ENCODE measurements around the gene SPAG16. TPM values are rescaled to one million over a fixed set of nuclear protein-coding genes. Genes with fewer than 3 reads are reported as not detected.
A peak's percentile ranks its signal among the peaks of the same experiment; 100 is the strongest.
"Not testable (repeated sequence)": the region's sequence is repeated elsewhere in the genome, so short reads cannot be mapped to it uniquely, and the experiment has no call there.

The SPAG16 gene
- total RNA-seq, 2 donors from 2014 or later = 5.3 to 6.6 TPM

- H3K4me3 Mint-ChIP-seq = no peak overlapping the region
- ATAC-seq = no peak
- H3K36me3 Mint-ChIP-seq = no peaks in the 10 kb centered on the region
- no peak for DNase-seq (ENCODE audit: low spot score)
- H3K9me3 Mint-ChIP-seq = peaks cover 3% of the 10 kb centered on the region
- no peaks in the 10 kb centered on the region for H3K4me1 Mint-ChIP-seq (ENCODE audit: low read depth in 2 of 2)
- H3K27me3 Mint-ChIP-seq = no peaks in the 10 kb centered on the region
- H3K27ac Mint-ChIP-seq = no peak overlapping the region
These were observed 92.4 kb downstream of the SPAG16 start for GRCh38 chr2:213376644-213377043.

- not testable (repeated sequence) for ATAC-seq; H3K36me3 Mint-ChIP-seq; H3K9me3 Mint-ChIP-seq; DNase-seq (ENCODE audit: low spot score); H3K27ac Mint-ChIP-seq; H3K27me3 Mint-ChIP-seq; H3K4me1 Mint-ChIP-seq (ENCODE audit: low read depth in 2 of 2); H3K4me3 Mint-ChIP-seq
These were observed 122.8 kb downstream of the SPAG16 start for GRCh38 chr2:213407027-213407426.

GRCh38 chr2:213408426-213409070 is 124.3 kb downstream of the SPAG16 start:
- H3K4me1 Mint-ChIP-seq (ENCODE audit: low read depth in 2 of 2); ATAC-seq; H3K4me3 Mint-ChIP-seq; H3K36me3 Mint-ChIP-seq; H3K27ac Mint-ChIP-seq; DNase-seq (ENCODE audit: low spot score); H3K27me3 Mint-ChIP-seq; H3K9me3 Mint-ChIP-seq: not testable (repeated sequence)

GRCh38 chr2:213410687-213411086 is 126.4 kb downstream of the SPAG16 start:
- not testable (repeated sequence) for ATAC-seq; H3K27me3 Mint-ChIP-seq; H3K36me3 Mint-ChIP-seq; H3K4me1 Mint-ChIP-seq (ENCODE audit: low read depth in 2 of 2); H3K9me3 Mint-ChIP-seq; DNase-seq (ENCODE audit: low spot score); H3K27ac Mint-ChIP-seq; H3K4me3 Mint-ChIP-seq

GRCh38 chr2:213411582-213412289 is 127.5 kb downstream of the SPAG16 start:
- H3K36me3 Mint-ChIP-seq = no peaks in the 10 kb centered on the region
- H3K27me3 Mint-ChIP-seq = no peaks in the 10 kb centered on the region
- DNase-seq (ENCODE audit: low spot score) (no peak), ATAC-seq (no peak)
- no peaks in the 10 kb centered on the region for H3K4me1 Mint-ChIP-seq (ENCODE audit: low read depth in 2 of 2)
- H3K9me3 Mint-ChIP-seq = peaks cover 4% of the 10 kb centered on the region
- no peak overlapping the region for H3K4me3 Mint-ChIP-seq
- H3K27ac Mint-ChIP-seq = no peak overlapping the region

- Mint-ChIP-seq H3K27ac (no peak overlapping the region), H3K36me3 (no peaks in the 10 kb centered on the region), H3K4me3 (no peak overlapping the region), H3K9me3 (peaks cover 4% of the 10 kb centered on the region), H3K4me1 (ENCODE audit: low read depth in 2 of 2) (no peaks in the 10 kb centered on the region), H3K27me3 (no peaks in the 10 kb centered on the region)
- no peak for ATAC-seq
- no peak for DNase-seq (ENCODE audit: low spot score)
These were observed 130.8 kb downstream of the SPAG16 start for GRCh38 chr2:213415093-213415492.

- peaks cover 3% of the 10 kb centered on the region for H3K9me3 Mint-ChIP-seq
- no peaks in the 10 kb centered on the region for H3K27me3 Mint-ChIP-seq
- H3K4me1 Mint-ChIP-seq (ENCODE audit: low read depth in 2 of 2) = no peaks in the 10 kb centered on the region
- no peak overlapping the region for H3K4me3 Mint-ChIP-seq
- no peak for DNase-seq (ENCODE audit: low spot score)
- H3K36me3 Mint-ChIP-seq = no peaks in the 10 kb centered on the region
- no peak overlapping the region for H3K27ac Mint-ChIP-seq
- ATAC-seq = no peak
These were observed 132.6 kb downstream of the SPAG16 start for GRCh38 chr2:213416832-213417231.

- ATAC-seq (no peak), DNase-seq (ENCODE audit: low spot score) (no peak)
- Mint-ChIP-seq H3K36me3 (no peaks in the 10 kb centered on the region), H3K4me3 (no peak overlapping the region), H3K27me3 (no peaks in the 10 kb centered on the region), H3K9me3 (no peaks in the 10 kb centered on the region), H3K4me1 (ENCODE audit: low read depth in 2 of 2) (no peaks in the 10 kb centered on the region), H3K27ac (no peak overlapping the region)
These were observed 135.7 kb downstream of the SPAG16 start for GRCh38 chr2:213419980-213420379.

- H3K4me3 Mint-ChIP-seq = no peak overlapping the region
- H3K27ac Mint-ChIP-seq = no peak overlapping the region
- ATAC-seq (no peak), DNase-seq (ENCODE audit: low spot score) (no peak)
- H3K9me3 Mint-ChIP-seq = no peaks in the 10 kb centered on the region
- H3K36me3 Mint-ChIP-seq = no peaks in the 10 kb centered on the region
- H3K27me3 Mint-ChIP-seq = no peaks in the 10 kb centered on the region
- H3K4me1 Mint-ChIP-seq (ENCODE audit: low read depth in 2 of 2) = no peaks in the 10 kb centered on the region
These were observed 136.6 kb downstream of the SPAG16 start for GRCh38 chr2:213420828-213421385.

- ATAC-seq (peak in 1 of 2 donors; percentile 48), DNase-seq (ENCODE audit: low spot score) (no peak)
- Mint-ChIP-seq H3K9me3 (no peaks in the 10 kb centered on the region), H3K4me1 (ENCODE audit: low read depth in 2 of 2) (no peaks in the 10 kb centered on the region), H3K4me3 (no peak overlapping the region), H3K36me3 (no peaks in the 10 kb centered on the region), H3K27ac (no peak overlapping the region), H3K27me3 (no peaks in the 10 kb centered on the region)
These were observed 137.9 kb downstream of the SPAG16 start for GRCh38 chr2:213422211-213422610.

- no peak overlapping the region for H3K4me3 Mint-ChIP-seq
- no peaks in the 10 kb centered on the region for H3K27me3 Mint-ChIP-seq
- DNase-seq (ENCODE audit: low spot score) = no peak
- H3K27ac Mint-ChIP-seq = no peak overlapping the region
- H3K36me3 Mint-ChIP-seq = peaks cover 7% of the 10 kb centered on the region
- no peak for ATAC-seq
- H3K9me3 Mint-ChIP-seq = peaks cover 10% of the 10 kb centered on the region
- no peaks in the 10 kb centered on the region for H3K4me1 Mint-ChIP-seq (ENCODE audit: low read depth in 2 of 2)
These were observed 141.4 kb downstream of the SPAG16 start for GRCh38 chr2:213425618-213426017.

GRCh38 chr2:213429516-213429915 is 145.3 kb downstream of the SPAG16 start:
- ATAC-seq (no peak), DNase-seq (ENCODE audit: low spot score) (no peak)
- Mint-ChIP-seq H3K36me3 (peaks cover 7% of the 10 kb centered on the region), H3K9me3 (peaks cover 15% of the 10 kb centered on the region), H3K4me3 (no peak overlapping the region), H3K4me1 (ENCODE audit: low read depth in 2 of 2) (no peaks in the 10 kb centered on the region), H3K27ac (no peak overlapping the region), H3K27me3 (no peaks in the 10 kb centered on the region)

GRCh38 chr2:213443921-213444320 is 159.7 kb downstream of the SPAG16 start:
- H3K9me3 Mint-ChIP-seq = peaks cover 10% of the 10 kb centered on the region

GRCh38 chr2:213451542-213452239 is 167.4 kb downstream of the SPAG16 start:
- no peak for ATAC-seq
- DNase-seq (ENCODE audit: low spot score) = no peak
- Mint-ChIP-seq H3K4me1 (ENCODE audit: low read depth in 2 of 2) (no peaks in the 10 kb centered on the region), H3K9me3 (peaks cover 8% of the 10 kb centered on the region), H3K4me3 (no peak overlapping the region), H3K27ac (no peak overlapping the region), H3K27me3 (no peaks in the 10 kb centered on the region), H3K36me3 (peaks cover 4% of the 10 kb centered on the region)

More at GRCh38 chr2:213443921-213444320, 159.7 kb downstream of the SPAG16 start:
- Mint-ChIP-seq H3K27me3 (no peaks in the 10 kb centered on the region), H3K4me1 (ENCODE audit: low read depth in 2 of 2) (no peaks in the 10 kb centered on the region), H3K4me3 (no peak overlapping the region), H3K36me3 (peaks cover 8% of the 10 kb centered on the region), H3K27ac (no peak overlapping the region)
- DNase-seq (ENCODE audit: low spot score) (no peak), ATAC-seq (no peak)
